Upper lobe of right lung (tissue), 1 donor: ENCODE measurements around the gene FAAH. TPM values are rescaled to one million over a fixed set of nuclear protein-coding genes. Genes with fewer than 3 reads are reported as not detected.

Experiments used
- ATAC-seq: fragments of 200-7000 bp; cut with Tn5 transposase; one replicate; pipeline ENCODE4 v1.9.1; 2020; ENCODE audit warnings: mild to moderate bottlenecking, moderate library complexity
- DNase-seq: peaks from one replicate; pipeline ENCODE4 v3.0.0-alpha.2; 2020
- H3K27ac ChIP-seq: fragments of 200-600 bp; one replicate; pipeline ENCODE4 v1.8.0; 2022
- H3K27me3 ChIP-seq: fragments of 200-600 bp; one replicate; pipeline ENCODE4 v1.8.0; 2022; ENCODE audit warnings: mild to moderate bottlenecking
- H3K36me3 ChIP-seq: fragments of 200-600 bp; one replicate; pipeline ENCODE4 v1.8.0; 2022
- H3K4me1 ChIP-seq: fragments of 200-600 bp; one replicate; pipeline ENCODE4 v1.8.0; 2022
- H3K4me3 ChIP-seq: fragments of 200-600 bp; one replicate; pipeline ENCODE4 v1.8.0; 2022; ENCODE audit warnings: mild to moderate bottlenecking
- H3K9me3 ChIP-seq: fragments of 200-600 bp; one replicate; pipeline ENCODE4 v1.8.0; 2022
- CTCF ChIP-seq: fragments of 200-600 bp; IDR thresholded peaks from one replicate; pipeline ENCODE4 v1.8.0; 2022; ENCODE audit warnings: antibody characterized with exemption
- intact Hi-C: fragments of 100-400 bp; cut with DNase I; formaldehyde crosslinking; loops from one replicate; pipeline ENCODE4 v1.11.0; 2022
- total RNA-seq: library from RNA; stranded (reverse); fragmentation: NEBNext Ultra II Directional; extraction: Animal tissue kit (Norgen Biotek cat#: 25700); gene quantifications from one replicate; pipeline ENCODE4 v1.2.1, GENCODE V29; 2021
- donor health status: DM: no; HTN: yes; CAD: no; lungs with severe emphysema.

FAAH gene
- total RNA-seq, 1 donor from 2014 or later: 30.9 TPM

- H3K27ac ChIP-seq: no peak overlapping the region
- H3K36me3 ChIP-seq: no peaks in the 10 kb centered on the region
- TF ChIP-seq CTCF: no peak
- H3K4me3 ChIP-seq: no peak overlapping the region
- H3K4me1 ChIP-seq: peaks cover 18% of the 10 kb centered on the region
- DNase-seq (no peak), ATAC-seq (no peak)
- H3K9me3 ChIP-seq: no peaks in the 10 kb centered on the region
- H3K27me3 ChIP-seq: peaks cover 27% of the 10 kb centered on the region
- intact Hi-C loops: no loop called here
These were observed 50.3 kb downstream of the FAAH start for GRCh38 chr1:46444466-46444865.

GRCh38 chr1:46445773-46446256 is 51.7 kb downstream of the FAAH start:
- DNase-seq (no peak), ATAC-seq (no peak)
- Histone ChIP-seq H3K36me3 (no peaks in the 10 kb centered on the region), H3K4me3 (no peak overlapping the region), H3K9me3 (no peaks in the 10 kb centered on the region), H3K4me1 (peaks cover 18% of the 10 kb centered on the region), H3K27ac (no peak overlapping the region), H3K27me3 (peaks cover 34% of the 10 kb centered on the region)
- TF ChIP-seq CTCF: no peak
- intact Hi-C loops: no loop called here

GRCh38 chr1:46446646-46447498 is 52.8 kb downstream of the FAAH start:
- H3K4me1 ChIP-seq: peaks cover 18% of the 10 kb centered on the region
- H3K27ac ChIP-seq: no peak overlapping the region
- intact Hi-C loops: no loop called here
- no peaks in the 10 kb centered on the region for H3K36me3 ChIP-seq
- no peak overlapping the region for H3K4me3 ChIP-seq
- no peaks in the 10 kb centered on the region for H3K9me3 ChIP-seq
- DNase-seq (peak; percentile 88), ATAC-seq (peak; percentile 74)
- TF ChIP-seq CTCF: peak; percentile 89
- H3K27me3 ChIP-seq: peaks cover 38% of the 10 kb centered on the region

- DNase-seq: no peak
- intact Hi-C loops: no loop called here
- TF ChIP-seq CTCF: no peak
- Histone ChIP-seq H3K27me3 (peaks cover 38% of the 10 kb centered on the region), H3K9me3 (no peaks in the 10 kb centered on the region), H3K27ac (no peak overlapping the region), H3K36me3 (no peaks in the 10 kb centered on the region), H3K4me3 (peak overlapping the region; percentile 45), H3K4me1 (peaks cover 14% of the 10 kb centered on the region)
- ATAC-seq: no peak
These were observed 53.5 kb downstream of the FAAH start for GRCh38 chr1:46447499-46448108.

- no peak for ATAC-seq
- intact Hi-C loops: no loop called here
These were observed 54.2 kb downstream of the FAAH start for GRCh38 chr1:46448109-46448911.

More at GRCh38 chr1:46448109-46448911, 54.2 kb downstream of the FAAH start:
- DNase-seq: no peak
- peak overlapping the region; percentile 45 for H3K4me3 ChIP-seq
- TF ChIP-seq CTCF: no peak
- peaks cover 9% of the 10 kb centered on the region for H3K4me1 ChIP-seq
- peaks cover 38% of the 10 kb centered on the region for H3K27me3 ChIP-seq
- no peaks in the 10 kb centered on the region for H3K9me3 ChIP-seq
- H3K36me3 ChIP-seq: no peaks in the 10 kb centered on the region
- no peak overlapping the region for H3K27ac ChIP-seq
